Naive thymus-derived CD4-positive, alpha-beta T cell (primary cell): Measurements from ENCODE around the gene TXNDC9. TPM values are rescaled to one million over a fixed set of nuclear protein-coding genes. Genes with fewer than 3 reads are reported as not detected.

Experiments used
- ATAC-seq: fragments of 150-1000 bp; cut with Tn5 transposase; 2 replicates; pipeline ENCODE4 v1.10.0; 2021; ENCODE audit warnings: mild to moderate bottlenecking, moderate library complexity
- CTCF ChIA-PET: fragments of 350-600 bp; sonication (Branson Sonifier 250); formaldehyde crosslinking; loops from one replicate; lab custom pipeline; 2021; ENCODE audit warnings: antibody characterized with exemption; lab: Charles Lee
- POLR2A ChIA-PET: fragments of 350-600 bp; sonication (Branson Sonifier 250); formaldehyde crosslinking; loops from one replicate; lab custom pipeline; 2021; ENCODE audit warnings: antibody characterized with exemption, inconsistent platforms; lab: Charles Lee
- DNase-seq, 9 donors: peaks; one replicate each; pipeline versions ENCODE4 v3.0.0 to v3.0.0-alpha.2; 2020 to 2022; ENCODE audit warnings: mixed read lengths in 1 of 9
- H3K27ac ChIP-seq: one replicate; pipeline ENCODE4 v1.7.0; 2013; ENCODE audit warnings: mild to moderate bottlenecking, low read depth, low read length, moderate library complexity
- H3K27me3 ChIP-seq, 2 donors: one replicate each; pipeline ENCODE4 v1.7.0; 2013; ENCODE audit warnings: low read length in 2 of 2, mild to moderate bottlenecking in 2 of 2, moderate library complexity in 2 of 2; ENCODE audit not compliant: control insufficient read depth in 2 of 2, insufficient read depth in 2 of 2
- H3K36me3 ChIP-seq, 3 experiments: 1 replicate in 2 of 3; 2 replicates in 1 of 3; pipeline ENCODE4 v1.7.0; 2013; ENCODE audit warnings: low read length in 3 of 3, mild to moderate bottlenecking in 3 of 3, moderate library complexity in 1 of 3; ENCODE audit not compliant: insufficient read depth in 3 of 3, control insufficient read depth in 2 of 3
- H3K4me1 ChIP-seq, 2 donors: one replicate each; pipeline ENCODE4 v1.7.0; 2013; ENCODE audit warnings: low read length in 2 of 2, mild to moderate bottlenecking in 2 of 2, moderate library complexity in 1 of 2; ENCODE audit not compliant: control insufficient read depth in 2 of 2, insufficient read depth in 2 of 2
- H3K4me3 ChIP-seq: 2 replicates; pipeline ENCODE4 v1.7.0; 2013; ENCODE audit warnings: mild to moderate bottlenecking, low read length
- H3K9me3 ChIP-seq, 3 experiments: 1 replicate in 2 of 3; 2 replicates in 1 of 3; pipeline ENCODE4 v1.7.0; 2013; ENCODE audit warnings: low read length in 3 of 3; ENCODE audit not compliant: control insufficient read depth in 2 of 3
- H3K27ac Mint-ChIP-seq, 9 donors: one replicate each; pipeline ENCODE4 v1.8.0; 2020 to 2022; ENCODE audit warnings: mixed read lengths in 9 of 9, mild to moderate bottlenecking in 8 of 9, moderate library complexity in 5 of 9, inconsistent platforms in 2 of 9
- H3K27me3 Mint-ChIP-seq, 5 donors: one replicate each; pipeline ENCODE4 v1.8.0; 2021 to 2022; ENCODE audit warnings: mixed read lengths in 5 of 5, mild to moderate bottlenecking in 1 of 5
- H3K36me3 Mint-ChIP-seq, 5 donors: one replicate each; pipeline ENCODE4 v1.8.0; 2020 to 2022; ENCODE audit warnings: mixed read lengths in 5 of 5, mild to moderate bottlenecking in 3 of 5, inconsistent platforms in 1 of 5
- H3K4me1 Mint-ChIP-seq, 7 donors: one replicate each; pipeline ENCODE4 v1.8.0; 2020 to 2022; ENCODE audit warnings: mixed read lengths in 7 of 7, mild to moderate bottlenecking in 3 of 7, inconsistent platforms in 1 of 7
- H3K4me3 Mint-ChIP-seq, 10 donors: one replicate each; pipeline ENCODE4 v1.8.0; 2020 to 2022; ENCODE audit warnings: mild to moderate bottlenecking in 10 of 10, mixed read lengths in 10 of 10, moderate library complexity in 6 of 10, inconsistent platforms in 2 of 10
- H3K9me3 Mint-ChIP-seq, 11 donors: one replicate each; pipeline ENCODE4 v1.8.0; 2020 to 2022; ENCODE audit warnings: mixed read lengths in 11 of 11, mild to moderate bottlenecking in 4 of 11, inconsistent platforms in 1 of 11, moderate library complexity in 1 of 11
- intact Hi-C, 2 donors: fragments of 100-400 bp; cut with micrococcal nuclease; formaldehyde crosslinking; loops; one replicate each; pipeline ENCODE4 v1.15.1; 2023
- polyA plus RNA-seq, 2 donors: library from polyadenylated mRNA; unstranded; fragments of 300-500 nt; fragmentation: Illumina TruSeq; gene quantifications; one replicate each; pipeline ENCODE4 v1.2.3, GENCODE V29; 2021
- total RNA-seq, 6 experiments: library from RNA in 5 of 6; stranded (reverse) in 5 of 6; gene quantifications; 1 replicate in 5 of 6; 2 replicates in 1 of 6; pipeline ENCODE4 v1.2.3 and lab custom pipeline; 2021 to 2026

The TXNDC9 gene
- total RNA-seq = 10 to 100 TPM in 4 of 5 experiments, 1 to 10 TPM in 1; 7.8 to 31.4 (median 24.4) TPM
- 10 to 100 TPM; 48.2 to 49.3 TPM for polyA plus RNA-seq
- total RNA-seq (lab: John Stamatoyannopoulos, UW) = 11.0 reads per million, percentile 38 among the genes with 10 or more reads in this experiment

DNA sequence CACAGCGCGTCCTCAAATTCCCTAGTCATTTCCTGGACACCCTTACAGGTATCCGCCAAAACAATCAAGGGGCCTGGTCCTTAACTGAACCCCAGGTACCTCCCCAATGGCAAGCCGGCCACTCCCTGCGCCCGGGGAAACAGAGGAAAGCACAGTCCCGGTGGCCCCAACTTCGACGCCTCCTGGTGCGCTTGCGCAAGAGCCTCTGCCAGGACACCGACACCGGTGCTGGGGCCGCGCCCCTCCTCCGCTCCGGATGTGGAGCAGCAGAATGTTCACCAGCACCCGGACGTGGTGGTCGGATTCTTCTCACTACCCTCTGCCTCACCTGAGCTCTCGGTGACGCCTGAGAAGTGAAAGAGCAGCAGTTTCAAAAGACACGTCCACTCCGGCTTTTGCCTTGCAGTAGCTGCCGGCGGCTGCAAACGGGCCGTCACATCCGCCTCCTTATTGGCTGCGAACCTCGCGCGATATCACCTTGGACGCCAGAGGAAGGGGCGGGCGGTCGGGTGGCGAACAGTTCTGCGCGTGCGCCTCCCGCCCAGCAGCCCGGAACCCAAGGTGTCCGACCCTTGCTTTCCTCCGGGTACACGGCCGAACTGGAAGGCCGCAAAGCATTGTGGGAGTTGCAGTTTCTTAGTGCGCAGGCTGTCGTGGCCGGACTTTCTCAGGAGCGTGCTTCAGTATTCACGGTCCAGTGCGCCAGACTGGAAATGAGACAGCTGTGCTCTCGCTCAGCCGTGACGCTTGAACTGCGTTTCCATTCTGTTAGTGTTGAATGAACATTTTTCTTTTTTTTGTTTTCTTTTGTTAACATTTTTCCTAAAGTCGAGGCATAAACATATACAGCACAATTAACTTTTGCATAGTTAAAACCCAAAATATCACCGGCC is at the start of gene TXNDC9:
TXNDC9 (minus strand) TSS at position 423 of the 893 bp plus-strand sequence. CDS start 3,123 bp downstream, outside the sequence.
- H3K27ac ChIP-seq = peak within 1 kb of the TSS; percentile 78
- H3K4me1 Mint-ChIP-seq = peaks cover 16 to 40% (median 37%) of the 10 kb centered on the region in 7 donors
- ChIA-PET CTCF (interaction anchor here (0.7 to 1.9 kb wide), 7 partner anchors 9 to 1673 kb away, joined by 3 to 6 read pairs (median 3); partner anchors contain the start of genes MITD1 and REV1), POLR2A (interaction anchor here (0.5 to 2.3 kb wide), 11 partner anchors 81 to 1891 kb away, joined by 3 to 12 read pairs (median 4); partner anchors contain the start of genes C2orf15, LIPT1, MITD1 and MRPL30)
- DNase-seq (peak; percentile 91 to 98 (median 98)), ATAC-seq (peak; percentile 90)
- no peak within 1 kb of the TSS for H3K4me3 Mint-ChIP-seq
- no peaks in the 10 kb centered on the region for H3K27me3 Mint-ChIP-seq
- H3K36me3 ChIP-seq = peaks cover 6 to 27% (median 10%) of the 10 kb centered on the region in 3 experiments
- no peaks in the 10 kb centered on the region for H3K27me3 ChIP-seq
- H3K4me3 ChIP-seq = peak within 1 kb of the TSS; percentile 85
- no peak within 1 kb of the TSS for H3K27ac Mint-ChIP-seq
- peaks cover 0 to 15% (median 7%) of the 10 kb centered on the region in 5 donors for H3K36me3 Mint-ChIP-seq
- no peaks in the 10 kb centered on the region for H3K9me3 ChIP-seq
- H3K4me1 ChIP-seq = peaks cover 20 to 25% of the 10 kb centered on the region in 2 donors
- intact Hi-C loops = loop anchor here (1.0 to 10.0 kb wide), 20 partner anchors 154 to 1916 kb away; partner anchors contain the start of genes ACTR1B (in 2 of the 2), C2orf15 (in 2 of the 2), COX5B (in 2 of the 2) and MITD1 (in 2 of the 2)
- H3K9me3 Mint-ChIP-seq = no peaks in the 10 kb centered on the region

DNA sequence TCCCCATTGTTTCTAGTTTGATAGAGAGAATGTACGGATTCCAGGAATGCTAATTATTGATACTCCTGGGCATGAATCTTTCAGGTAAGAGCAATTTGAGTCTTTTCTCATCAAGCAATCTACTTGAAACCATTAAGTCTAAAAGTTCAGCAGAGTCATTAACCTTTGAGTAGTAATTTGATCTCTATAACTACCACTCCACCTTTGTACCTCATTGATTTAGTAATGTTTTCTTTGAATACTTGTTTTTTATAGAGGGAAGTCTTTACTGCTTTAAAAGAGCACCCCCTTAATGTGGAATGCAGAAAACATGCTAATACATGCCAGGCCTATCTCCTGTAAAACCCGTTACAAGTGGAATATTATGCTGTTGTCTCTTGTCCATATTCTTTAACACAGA is 46.0 kb upstream of the TXNDC9 start:
- DNase-seq (no peak), ATAC-seq (no peak)
- H3K9me3 ChIP-seq = no peaks in the 10 kb centered on the region
- Mint-ChIP-seq H3K4me1 (peaks cover 0 to 14% (median 4%) of the 10 kb centered on the region in 7 donors), H3K4me3 (no peak overlapping the region), H3K27ac (peak overlapping the region in 2 of 9 donors; percentile 3 to 30), H3K36me3 (peaks cover 19 to 61% (median 35%) of the 10 kb centered on the region in 5 donors), H3K27me3 (no peaks in the 10 kb centered on the region), H3K9me3 (no peaks in the 10 kb centered on the region)
- no peaks in the 10 kb centered on the region for H3K27me3 ChIP-seq
- ChIA-PET POLR2A (no interaction called here), CTCF (no interaction called here)
- intact Hi-C loops = no loop called here
- H3K36me3 ChIP-seq = peaks cover 21 to 49% (median 21%) of the 10 kb centered on the region in 3 experiments
- no peak overlapping the region for H3K4me3 ChIP-seq
- no peaks in the 10 kb centered on the region for H3K4me1 ChIP-seq
- H3K27ac ChIP-seq = no peak overlapping the region

DNA sequence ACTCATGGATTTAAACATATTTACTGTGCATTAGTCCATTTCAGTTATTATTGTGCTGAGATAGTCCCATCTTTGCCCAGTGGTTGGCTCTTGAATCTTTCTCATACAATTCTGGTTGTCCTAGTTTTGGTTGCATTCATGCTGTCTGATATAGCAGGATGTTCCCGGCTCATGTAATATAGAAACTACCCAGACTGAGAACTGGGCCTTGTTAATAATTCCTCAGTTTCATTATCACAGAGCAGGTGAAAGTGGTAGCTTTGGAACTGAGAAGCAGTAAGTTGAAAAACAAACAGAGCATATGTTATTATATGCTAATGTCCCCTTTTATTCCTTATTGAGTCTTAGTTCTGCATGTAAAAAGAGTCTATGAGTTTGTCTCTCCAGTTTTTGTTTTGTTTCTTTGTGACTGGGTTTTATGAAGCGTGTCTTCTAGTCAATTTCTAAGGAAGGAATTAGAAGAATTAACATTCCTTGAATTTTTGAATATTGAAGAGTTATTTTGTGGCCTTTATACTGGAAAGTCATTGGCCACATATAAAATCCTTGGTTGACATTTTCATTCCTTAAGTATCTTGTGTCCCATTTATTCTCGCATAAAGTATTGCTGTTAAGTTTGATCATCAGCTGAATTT is 44.4 kb upstream of the TXNDC9 start:
- H3K27me3 ChIP-seq = no peaks in the 10 kb centered on the region
- H3K4me1 ChIP-seq = no peaks in the 10 kb centered on the region
- peaks cover 21 to 60% (median 29%) of the 10 kb centered on the region in 3 experiments for H3K36me3 ChIP-seq
- H3K9me3 ChIP-seq = no peaks in the 10 kb centered on the region
- H3K27ac ChIP-seq = no peak overlapping the region
- intact Hi-C loops = no loop called here
- Mint-ChIP-seq H3K27ac (peak overlapping the region in 3 of 9 donors; percentile 23 to 45 (median 42)), H3K36me3 (peaks cover 14 to 67% (median 42%) of the 10 kb centered on the region in 5 donors), H3K27me3 (no peaks in the 10 kb centered on the region), H3K4me1 (peaks cover 0 to 14% (median 0%) of the 10 kb centered on the region in 7 donors), H3K9me3 (no peaks in the 10 kb centered on the region), H3K4me3 (no peak overlapping the region)
- H3K4me3 ChIP-seq = no peak overlapping the region
- ATAC-seq (no peak), DNase-seq (no peak)
- ChIA-PET POLR2A (interaction anchor here (0.7 kb wide), 1 partner anchor 75 kb away, joined by 3 read pairs; no protein-coding TSS in a partner anchor), CTCF (interaction anchor here (0.6 kb wide), 1 partner anchor 1361 kb away, joined by 6 read pairs; no protein-coding TSS in a partner anchor)

- Histone ChIP-seq H3K27me3 (no peaks in the 10 kb centered on the region), H3K27ac (no peak overlapping the region), H3K4me1 (no peaks in the 10 kb centered on the region), H3K9me3 (no peaks in the 10 kb centered on the region), H3K36me3 (peaks cover 21 to 64% (median 29%) of the 10 kb centered on the region in 3 experiments), H3K4me3 (no peak overlapping the region)
- peaks cover 0 to 19% (median 4%) of the 10 kb centered on the region in 11 donors for H3K9me3 Mint-ChIP-seq
- intact Hi-C loops = no loop called here
- POLR2A ChIA-PET = no interaction called here
- DNase-seq (no peak), ATAC-seq (no peak)
- CTCF ChIA-PET = no interaction called here
- no peak overlapping the region for H3K27ac Mint-ChIP-seq
- H3K4me1 Mint-ChIP-seq = peaks cover 0 to 14% (median 0%) of the 10 kb centered on the region in 7 donors
- no peaks in the 10 kb centered on the region for H3K27me3 Mint-ChIP-seq
- H3K36me3 Mint-ChIP-seq = peaks cover 16 to 77% (median 56%) of the 10 kb centered on the region in 5 donors
- no peak overlapping the region for H3K4me3 Mint-ChIP-seq
Observed at GRCh38 chr2:99377879-99378278, 41.7 kb upstream of the TXNDC9 start.

GRCh38 chr2:99376254-99376864 is 40.2 kb upstream of the TXNDC9 start:
- H3K27ac Mint-ChIP-seq = peak overlapping the region in 1 of 9 donors; percentile 71
- intact Hi-C loops = no loop called here
- DNase-seq (no peak), ATAC-seq (no peak)
- Histone ChIP-seq H3K36me3 (peaks cover 11 to 64% (median 24%) of the 10 kb centered on the region in 3 experiments), H3K9me3 (no peaks in the 10 kb centered on the region), H3K27me3 (no peaks in the 10 kb centered on the region), H3K4me3 (no peak overlapping the region), H3K4me1 (no peaks in the 10 kb centered on the region), H3K27ac (no peak overlapping the region)
- H3K4me3 Mint-ChIP-seq = no peak overlapping the region
- ChIA-PET CTCF (no interaction called here), POLR2A (no interaction called here)
- peaks cover 0 to 14% (median 0%) of the 10 kb centered on the region in 7 donors for H3K4me1 Mint-ChIP-seq
- peaks cover 19 to 81% (median 61%) of the 10 kb centered on the region in 5 donors for H3K36me3 Mint-ChIP-seq
- H3K27me3 Mint-ChIP-seq = no peaks in the 10 kb centered on the region
- H3K9me3 Mint-ChIP-seq = peaks cover 0 to 23% (median 4%) of the 10 kb centered on the region in 11 donors
